HG02970 (cell line): Measurements from ENCODE around the gene FBRSL1.

Experiments used
- ATAC-seq: cut with Tn5 transposase; IDR thresholded peaks from one replicate; pipeline ENCODE4 v1.9.1; 2021; ENCODE audit warnings: mild to moderate bottlenecking, moderate library complexity, moderate number of reproducible peaks; ENCODE audit not compliant: unreplicated experiment, low FRiP score

FBRSL1 gene

GRCh38 chr12:132550014-132550802 lies 60.3 kb downstream of the FBRSL1 start:
- no peak for ATAC-seq

DNA sequence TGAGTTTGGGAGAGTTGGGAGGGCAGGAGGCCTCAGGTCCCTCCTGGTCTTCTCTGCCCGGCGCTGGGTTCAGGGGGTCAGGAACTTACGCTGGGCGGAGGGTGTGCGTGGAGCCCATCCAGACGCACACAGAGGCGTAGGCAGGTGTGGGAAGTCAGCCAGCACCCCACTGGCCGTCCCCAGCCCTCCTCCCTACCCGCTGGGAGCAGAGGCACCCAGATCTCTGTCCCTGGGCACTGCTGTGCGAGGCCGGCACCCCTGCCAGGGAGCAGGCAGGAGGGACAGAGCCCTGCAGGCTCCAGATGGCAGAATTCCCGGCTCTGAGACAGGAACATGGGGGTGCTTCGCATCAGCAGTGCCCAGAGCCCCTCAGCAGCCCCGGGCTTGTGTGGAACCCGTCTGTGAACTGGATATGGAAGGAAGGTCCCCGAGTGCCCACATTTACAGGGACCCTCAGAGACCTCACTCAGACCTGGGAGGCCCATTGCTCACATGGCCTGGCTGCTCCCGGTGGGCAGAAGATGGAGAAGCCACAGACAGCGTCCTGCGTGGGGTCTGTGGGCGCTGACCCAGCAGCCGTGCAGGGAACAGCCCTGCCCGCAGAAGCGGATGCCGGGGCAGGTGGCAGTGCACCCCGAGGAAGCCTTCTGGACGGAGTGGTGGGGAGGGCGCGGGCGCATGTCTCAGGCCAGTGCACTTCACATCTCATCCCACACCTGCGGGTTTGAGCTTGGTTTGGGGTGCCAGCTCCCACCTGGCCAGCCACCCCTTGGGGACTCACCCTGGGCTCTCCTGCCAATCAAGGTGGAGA lies 61.1 kb downstream of the FBRSL1 start:
- no peak for ATAC-seq

GRCh38 chr12:132551641-132552031 lies 61.7 kb downstream of the FBRSL1 start:
- no peak for ATAC-seq

DNA sequence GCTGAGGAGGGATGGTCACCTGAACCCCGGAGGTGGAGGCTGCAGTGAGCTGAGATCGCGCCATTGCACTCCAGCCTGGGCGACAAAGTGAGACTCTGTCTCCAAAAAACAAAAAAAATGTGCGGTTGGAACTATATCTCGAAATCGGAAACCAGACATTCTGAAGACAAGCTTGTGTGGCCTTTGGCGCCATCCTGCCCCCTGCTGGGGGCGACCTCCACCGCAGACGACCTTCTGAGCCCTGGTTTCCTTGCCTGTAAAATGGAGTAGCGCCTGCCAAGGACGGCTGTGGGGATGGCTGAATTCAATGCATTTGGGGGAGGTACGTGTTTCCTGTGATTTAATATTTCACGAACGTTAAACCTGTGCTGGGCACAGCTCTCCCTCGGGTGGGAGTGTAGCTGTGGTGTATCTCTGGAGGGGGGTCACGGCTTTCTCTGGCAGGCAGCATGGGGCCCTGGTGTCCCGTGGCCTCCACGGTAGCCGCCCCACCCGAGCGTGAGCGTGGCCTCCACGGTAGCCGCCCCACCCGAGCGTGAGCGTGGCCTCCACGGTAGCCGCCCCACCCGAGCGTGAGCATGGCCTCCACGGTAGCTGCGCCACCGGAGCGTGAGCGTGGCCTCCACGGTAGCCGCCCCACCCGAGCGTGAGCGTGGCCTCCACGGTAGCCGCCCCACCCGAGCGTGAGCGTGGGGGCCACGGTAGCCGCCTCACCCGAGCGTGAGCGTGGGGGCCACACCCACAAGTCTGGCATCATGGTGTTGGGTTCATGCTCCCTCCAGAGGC lies 65.1 kb downstream of the FBRSL1 start:
- ATAC-seq, result no peak

DNA sequence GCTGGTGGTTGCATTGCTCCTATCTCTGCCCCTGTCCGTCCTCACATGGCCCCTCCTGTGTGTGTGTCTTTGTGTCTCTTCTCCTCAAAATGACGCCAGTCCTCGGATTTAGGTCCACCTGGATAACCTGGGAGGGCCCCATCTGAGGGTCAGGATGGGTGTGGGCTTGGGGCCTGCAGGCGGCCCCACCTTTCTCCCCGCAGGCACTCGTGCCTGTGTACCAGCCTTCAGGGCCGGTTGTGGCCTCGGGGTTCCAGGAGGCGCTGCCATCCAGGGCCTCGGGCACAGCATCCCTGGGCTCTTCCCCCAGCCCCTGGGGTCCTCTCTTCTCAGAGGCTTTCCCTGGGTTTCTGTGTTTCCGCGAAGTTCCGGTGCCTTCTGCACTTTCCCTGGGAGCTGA lies 65.7 kb downstream of the FBRSL1 start:
- no peak for ATAC-seq

DNA sequence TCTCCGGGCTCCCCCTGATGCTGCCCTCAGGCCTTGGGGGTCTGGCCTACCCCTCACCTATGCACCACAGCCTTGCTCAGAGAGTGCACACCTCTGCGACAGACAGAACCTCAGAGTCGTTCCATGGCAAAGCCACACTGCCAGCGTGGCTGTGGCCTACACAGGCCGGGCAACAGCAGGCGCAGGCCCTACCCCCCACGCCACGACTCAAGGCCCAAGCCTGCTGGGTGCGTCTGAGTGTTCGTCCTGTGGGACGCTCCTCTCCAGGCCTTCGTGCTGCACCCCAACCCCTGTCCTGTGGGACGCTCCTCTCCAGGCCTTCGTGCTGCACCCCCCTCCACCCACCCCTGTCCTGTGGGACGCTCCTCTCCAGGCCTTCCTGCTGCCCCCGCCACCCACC lies 66.3 kb downstream of the FBRSL1 start:
- no peak for ATAC-seq

- ATAC-seq, result no peak
Observed at GRCh38 chr12:132556801-132557200, 66.8 kb downstream of the FBRSL1 start.

GRCh38 chr12:132557291-132558015 lies 67.5 kb downstream of the FBRSL1 start:
- ATAC-seq, result no peak

- no peak for ATAC-seq
Observed at GRCh38 chr12:132558042-132558856, 68.3 kb downstream of the FBRSL1 start.

DNA sequence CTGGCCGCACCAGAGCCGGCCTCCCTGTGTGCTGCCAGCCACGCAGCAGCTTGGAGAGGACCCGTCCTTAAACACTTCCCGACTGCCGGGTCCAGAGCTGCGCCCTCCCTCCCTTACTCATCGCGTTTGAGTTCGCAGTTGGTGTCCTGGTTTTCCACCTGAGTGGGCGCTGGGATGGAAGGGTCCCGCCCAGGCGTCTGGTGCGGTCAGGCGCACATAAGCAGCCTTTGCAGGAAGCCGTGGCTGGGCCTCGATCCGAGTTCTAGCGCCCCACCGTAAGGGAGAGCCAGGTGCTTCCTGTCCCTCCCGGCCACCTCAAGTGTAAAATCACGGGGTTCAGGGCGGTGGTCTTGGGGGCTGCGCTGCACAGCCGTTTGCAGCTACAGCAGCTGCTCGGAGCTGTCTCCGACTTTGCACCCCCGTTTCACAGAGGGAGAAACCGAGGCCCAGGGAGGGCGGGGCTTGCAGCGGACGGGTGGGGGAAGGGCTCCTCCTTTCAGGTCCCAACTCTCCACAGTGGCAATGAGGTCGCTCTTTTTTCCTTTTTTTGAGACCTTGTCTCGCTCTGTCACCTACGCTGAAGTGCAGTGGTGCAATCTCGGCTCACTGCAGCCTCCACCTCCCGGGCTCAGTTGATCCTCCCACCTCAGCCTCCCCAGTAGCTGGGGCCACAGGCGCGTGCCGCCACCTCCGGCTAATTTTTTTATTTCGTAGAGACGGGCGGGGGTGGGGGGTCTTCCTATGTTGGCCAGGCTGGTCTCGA lies 69.1 kb downstream of the FBRSL1 start:
- ATAC-seq, result no peak

DNA sequence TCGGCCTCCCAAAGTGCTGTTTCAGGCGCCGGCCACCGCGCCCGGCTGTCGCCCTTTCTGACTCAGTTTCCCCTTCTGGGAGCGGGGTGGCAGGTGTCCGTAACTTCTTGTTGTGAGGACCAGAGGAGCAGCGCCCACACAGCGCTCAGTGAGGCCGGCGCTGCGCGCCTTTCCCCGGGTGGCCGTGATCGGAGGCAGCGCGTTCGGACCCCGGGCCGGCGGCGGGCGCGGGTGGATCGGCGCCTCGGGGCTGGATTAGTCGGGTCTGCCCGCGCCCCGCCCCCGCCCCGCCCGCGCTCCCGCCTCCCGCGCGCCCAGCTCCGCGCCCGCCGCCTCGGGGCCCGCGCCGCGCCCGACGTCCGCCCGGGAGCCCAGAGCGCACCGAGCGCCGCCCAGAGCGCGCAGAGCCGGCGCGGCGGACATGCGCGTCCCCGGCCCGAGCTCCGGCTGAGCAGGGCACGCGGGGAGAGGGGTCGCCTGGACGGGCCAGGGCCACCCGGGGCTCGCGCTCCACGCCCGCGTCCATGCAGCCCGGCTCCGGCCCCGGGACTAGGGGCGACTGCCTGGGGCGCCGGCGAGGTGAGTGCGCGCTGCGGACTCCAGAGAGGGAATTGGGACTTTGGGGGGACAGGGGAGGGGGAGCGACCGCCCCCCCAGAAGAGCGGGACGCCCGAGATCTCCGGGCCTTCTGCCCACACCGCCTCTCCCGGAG lies 69.9 kb downstream of the FBRSL1 start:
- ATAC-seq, result no peak

GRCh38 chr12:132560364-132560613 lies 70.3 kb downstream of the FBRSL1 start:
- ATAC-seq, result no peak

GRCh38 chr12:132560614-132561426 lies 70.9 kb downstream of the FBRSL1 start:
- ATAC-seq, result no peak
